Ectodermal cell (in vitro differentiated cells): Measurements from ENCODE around the gene SPATA22.

Source experiments
- H3K27ac ChIP-seq: 2 replicates; pipeline ENCODE4 v1.7.0; 2013; ENCODE audit warnings: mild to moderate bottlenecking, low read depth, low read length; ENCODE audit not compliant: insufficient read depth, poor library complexity, severe bottlenecking
- H3K27me3 ChIP-seq: 2 replicates; pipeline ENCODE4 v1.7.0; 2013; ENCODE audit warnings: mild to moderate bottlenecking, low read length; ENCODE audit not compliant: insufficient read depth, control insufficient read depth, poor library complexity, severe bottlenecking
- H3K36me3 ChIP-seq: one replicate; pipeline ENCODE4 v1.7.0; 2013; ENCODE audit warnings: low read length; ENCODE audit not compliant: control insufficient read depth, insufficient read depth
- H3K4me1 ChIP-seq: one replicate; pipeline ENCODE4 v1.7.0; 2013; ENCODE audit warnings: low read length; ENCODE audit not compliant: control insufficient read depth, insufficient read depth
- H3K4me3 ChIP-seq: 2 replicates; pipeline ENCODE4 v1.7.0; 2013; ENCODE audit warnings: low read depth, low read length, control low read depth; ENCODE audit not compliant: insufficient read depth
- H3K9me3 ChIP-seq: 2 replicates; pipeline ENCODE4 v1.7.0; 2013; ENCODE audit warnings: mild to moderate bottlenecking, low read length, moderate library complexity; ENCODE audit not compliant: control insufficient read depth
- WGBS, 2 experiments: methylation state at CpG; one replicate each; pipeline ENCODE4 v1.1.7; 2013; ENCODE audit warnings: missing lambda C conversion rate in 2 of 2; 5-methylcytosine and 5-hydroxymethylcytosine counted together

Gene SPATA22

DNA sequence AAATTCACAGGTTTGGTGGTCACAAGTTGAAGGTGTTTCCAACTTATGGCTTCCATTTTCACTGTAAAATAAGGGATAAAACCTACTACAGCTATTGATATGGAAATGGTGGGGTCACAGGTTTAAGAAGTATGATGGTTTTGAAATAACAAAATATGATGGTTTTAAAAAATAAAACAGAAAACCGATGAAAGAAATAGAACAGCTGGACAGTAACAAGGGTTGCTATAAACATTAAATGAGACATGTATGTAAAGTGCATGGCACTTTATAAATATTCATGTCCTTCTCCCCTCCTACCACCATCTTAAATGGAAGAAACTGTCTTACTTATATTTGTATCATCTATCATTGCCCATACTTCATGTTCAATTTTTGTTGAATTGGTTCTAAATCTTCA is 35.5 kb upstream of the SPATA22 start:
- 100% methylated on average over 1 of the region's 1 CpG for WGBS, 2 experiments
- Histone ChIP-seq H3K4me3 (no peak overlapping the region), H3K9me3 (no peaks in the 10 kb centered on the region), H3K36me3 (no peaks in the 10 kb centered on the region), H3K4me1 (peaks cover 4% of the 10 kb centered on the region), H3K27me3 (no peaks in the 10 kb centered on the region), H3K27ac (no peak overlapping the region)

DNA sequence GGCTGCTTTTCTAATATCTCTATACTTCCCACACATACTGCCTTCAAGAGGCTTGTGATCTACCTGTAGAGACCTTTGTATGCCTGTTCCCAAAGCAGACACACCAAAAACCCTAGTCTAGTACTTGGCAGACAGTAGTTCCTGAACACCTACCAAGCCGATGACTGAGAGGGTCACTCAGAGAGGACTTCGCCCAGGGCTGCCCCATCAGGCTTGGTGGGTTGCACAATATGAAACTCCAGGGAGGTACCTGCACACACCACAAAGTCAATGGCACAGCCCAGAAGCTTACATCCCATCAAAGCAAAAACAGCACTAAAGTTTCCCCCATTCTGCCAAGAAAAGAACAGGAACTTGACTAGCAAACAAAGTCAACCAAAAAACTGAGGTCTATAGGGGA is 34.4 kb upstream of the SPATA22 start:
- Histone ChIP-seq H3K9me3 (no peaks in the 10 kb centered on the region), H3K27ac (no peak overlapping the region), H3K36me3 (no peaks in the 10 kb centered on the region), H3K4me1 (no peaks in the 10 kb centered on the region), H3K27me3 (no peaks in the 10 kb centered on the region), H3K4me3 (no peak overlapping the region)
- WGBS, 2 experiments, result 95 to 100% methylated on average over 2 of the region's 2 CpGs

DNA sequence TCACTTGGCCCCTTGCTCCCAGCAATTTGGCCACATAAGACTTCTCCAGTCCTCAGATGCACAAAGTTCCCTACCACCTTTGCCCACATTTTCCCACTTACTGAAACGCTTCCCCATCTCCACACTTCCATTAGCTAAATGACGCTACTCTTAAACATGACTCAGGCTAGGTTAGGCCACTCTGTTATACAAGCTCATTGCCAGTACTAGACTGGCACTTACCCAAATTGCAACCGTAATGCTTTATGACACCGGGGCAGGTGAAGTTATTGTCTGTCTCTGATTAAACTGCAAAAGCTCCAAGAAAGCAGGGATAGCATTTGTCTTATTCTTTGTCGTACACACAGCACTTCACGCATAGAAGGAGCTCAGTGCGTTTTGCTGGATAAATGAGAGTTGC is 33.4 kb upstream of the SPATA22 start:
- Histone ChIP-seq H3K27ac (no peak overlapping the region), H3K9me3 (no peaks in the 10 kb centered on the region), H3K4me3 (no peak overlapping the region), H3K4me1 (no peaks in the 10 kb centered on the region), H3K36me3 (no peaks in the 10 kb centered on the region), H3K27me3 (no peaks in the 10 kb centered on the region)
- 96 to 98% methylated on average over 7 of the region's 7 CpGs for WGBS, 2 experiments

DNA sequence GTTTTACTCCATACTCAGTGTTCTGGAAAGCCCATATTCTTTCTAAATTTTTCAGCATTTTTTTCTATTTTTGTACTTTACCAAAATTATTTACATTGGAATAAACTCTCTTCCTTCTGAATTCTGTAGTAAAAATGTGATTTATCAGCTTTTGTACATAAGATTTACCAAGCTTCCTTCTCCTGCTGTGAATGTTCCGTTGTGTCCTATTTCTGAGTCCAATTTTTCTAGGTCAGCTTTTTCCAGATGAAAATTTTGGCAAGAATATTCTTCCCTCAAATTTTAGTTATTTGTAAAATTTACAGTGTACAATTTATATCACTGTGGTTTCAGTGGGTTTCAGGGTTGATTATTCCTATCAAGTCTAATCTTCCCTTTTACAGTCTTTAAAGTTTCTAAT is 31.7 kb upstream of the SPATA22 start:
- Histone ChIP-seq H3K27me3 (no peaks in the 10 kb centered on the region), H3K36me3 (no peaks in the 10 kb centered on the region), H3K9me3 (no peaks in the 10 kb centered on the region), H3K4me1 (no peaks in the 10 kb centered on the region), H3K4me3 (no peak overlapping the region), H3K27ac (no peak overlapping the region)
- WGBS, 2 experiments, result 93% methylated on average over 1 of the region's 1 CpG; no CpG with 5 or more reads in 1 of the 2 experiments

DNA sequence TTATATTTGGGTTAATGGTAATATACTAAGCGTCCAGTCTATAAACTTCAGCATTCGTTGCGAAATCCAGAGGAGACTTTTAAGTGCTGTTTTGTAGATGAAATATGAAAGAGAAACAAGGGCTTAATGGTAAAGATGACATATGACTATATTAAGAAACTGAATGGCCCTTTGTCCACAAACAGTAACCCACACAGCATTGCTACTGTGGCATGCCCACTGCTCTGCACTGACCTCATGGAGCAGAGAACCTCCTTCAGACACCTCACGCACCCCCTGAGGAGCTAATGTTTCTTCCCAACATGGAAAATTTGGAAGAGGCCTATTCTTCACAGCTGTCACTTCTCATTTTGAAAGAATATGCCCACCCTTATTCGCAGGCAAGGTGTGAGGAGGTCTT is 30.8 kb upstream of the SPATA22 start:
- H3K4me3 ChIP-seq, result no peak overlapping the region
- 75 to 78% methylated on average over 5 of the region's 5 CpGs for WGBS, 2 experiments
- H3K27ac ChIP-seq, result no peak overlapping the region
- no peaks in the 10 kb centered on the region for H3K4me1 ChIP-seq
- H3K27me3 ChIP-seq, result no peaks in the 10 kb centered on the region
- no peaks in the 10 kb centered on the region for H3K9me3 ChIP-seq
- H3K36me3 ChIP-seq, result no peaks in the 10 kb centered on the region

DNA sequence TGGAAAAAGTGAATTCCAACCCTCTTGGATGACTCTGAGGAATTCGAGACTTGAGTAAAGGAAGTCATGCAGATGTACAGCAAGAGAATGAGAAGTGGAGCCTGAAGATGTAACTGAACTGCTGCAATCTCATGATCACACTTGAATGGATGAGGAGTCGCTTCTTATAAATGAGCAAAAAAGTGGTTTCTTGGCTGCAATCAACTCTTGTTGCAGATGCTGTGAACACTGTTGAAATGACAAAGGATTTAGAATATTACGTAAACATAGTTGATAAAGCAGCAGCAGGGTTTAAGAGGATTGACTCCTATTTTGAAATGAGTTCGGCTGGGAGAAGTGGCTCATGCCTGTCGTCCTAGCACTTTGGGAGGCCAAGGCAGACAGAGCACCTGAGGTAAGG is 29.7 kb upstream of the SPATA22 start:
- no peaks in the 10 kb centered on the region for H3K27me3 ChIP-seq
- H3K4me3 ChIP-seq, result no peak overlapping the region
- WGBS, 2 experiments, result 87 to 92% methylated on average over 5 of the region's 5 CpGs
- H3K36me3 ChIP-seq, result no peaks in the 10 kb centered on the region
- no peaks in the 10 kb centered on the region for H3K9me3 ChIP-seq
- H3K27ac ChIP-seq, result no peak overlapping the region
- H3K4me1 ChIP-seq, result no peaks in the 10 kb centered on the region

DNA sequence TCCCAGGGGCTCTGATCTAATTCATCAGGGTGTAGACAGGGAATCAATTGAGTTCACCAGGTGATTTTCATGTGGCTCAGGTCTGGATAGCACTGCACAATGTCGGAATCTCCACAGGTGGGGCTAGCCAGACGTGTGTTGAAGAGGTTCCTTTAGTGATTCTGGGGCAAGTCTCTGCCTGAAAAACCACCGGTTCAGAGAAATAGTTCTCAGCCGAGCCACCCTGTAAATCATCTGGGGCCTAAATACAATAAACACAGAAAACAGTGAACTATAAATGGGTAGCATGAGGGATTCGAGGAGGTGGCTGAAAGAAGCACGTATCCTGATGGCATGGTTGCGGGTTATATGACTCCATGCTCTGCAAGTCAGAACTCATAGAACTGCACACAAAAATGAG is 25.5 kb upstream of the SPATA22 start:
- no peaks in the 10 kb centered on the region for H3K36me3 ChIP-seq
- H3K27me3 ChIP-seq, result no peaks in the 10 kb centered on the region
- H3K27ac ChIP-seq, result no peak overlapping the region
- no peak overlapping the region for H3K4me3 ChIP-seq
- no peaks in the 10 kb centered on the region for H3K4me1 ChIP-seq
- H3K9me3 ChIP-seq, result no peaks in the 10 kb centered on the region
- WGBS, 2 experiments, result 92 to 94% methylated on average over 7 of the region's 7 CpGs

DNA sequence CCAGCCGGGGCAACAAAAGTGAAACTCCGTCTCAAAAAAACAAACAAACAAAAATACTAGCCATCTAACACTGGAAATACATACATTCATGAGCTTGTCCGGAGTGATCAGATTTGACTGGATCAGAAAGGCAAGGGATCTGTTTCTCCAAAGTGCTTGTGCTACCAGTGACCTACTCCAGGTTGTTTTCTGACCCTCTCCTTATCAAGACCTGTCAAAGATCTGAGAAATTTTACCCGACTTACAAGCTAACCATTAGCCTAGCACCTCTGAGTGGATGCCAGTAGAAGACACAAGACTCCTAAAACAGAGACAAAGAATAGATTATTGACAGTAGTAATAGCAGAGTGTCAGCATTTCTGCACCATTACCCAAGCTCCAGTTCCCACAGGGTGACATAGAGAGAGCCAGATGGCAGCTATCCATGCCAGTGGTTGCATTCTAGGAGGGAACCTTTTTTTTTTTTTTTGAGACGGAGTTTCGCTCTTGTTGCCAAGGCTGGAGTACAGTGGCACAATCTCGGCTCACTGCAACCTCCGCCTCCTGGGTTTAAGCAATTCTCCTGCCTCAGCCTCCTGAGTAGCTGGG is 14.0 kb upstream of the SPATA22 start:
- no peaks in the 10 kb centered on the region for H3K27me3 ChIP-seq
- no peak overlapping the region for H3K27ac ChIP-seq
- no peaks in the 10 kb centered on the region for H3K4me1 ChIP-seq
- H3K36me3 ChIP-seq, result no peaks in the 10 kb centered on the region
- no peak overlapping the region for H3K4me3 ChIP-seq
- WGBS, 2 experiments, result 92 to 93% methylated on average over 7 to 8 of the region's 8 CpGs
- H3K9me3 ChIP-seq, result no peaks in the 10 kb centered on the region

DNA sequence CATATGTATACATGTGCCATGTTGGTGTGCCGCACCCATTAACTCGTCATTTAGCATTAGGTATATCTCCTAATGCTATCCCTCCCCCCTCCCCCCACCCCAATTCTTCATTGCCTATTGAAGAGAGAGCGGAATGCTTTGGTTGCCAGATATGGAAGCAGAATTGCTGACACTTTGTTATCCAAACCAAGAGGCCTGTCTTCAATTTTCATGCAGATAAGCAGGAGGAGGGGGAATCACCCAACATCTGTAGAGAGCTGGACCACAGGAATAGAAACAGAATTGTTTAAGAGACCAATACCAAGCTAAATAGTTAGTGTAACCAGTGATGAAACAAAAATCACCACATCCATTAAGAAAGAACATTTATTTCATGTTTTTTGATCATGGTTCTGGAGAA is 11.2 kb upstream of the SPATA22 start:
- H3K27ac ChIP-seq, result no peak overlapping the region
- no peak overlapping the region for H3K4me3 ChIP-seq
- WGBS, 2 experiments, result 31% methylated on average over 1 of the region's 3 CpGs; no CpG with 5 or more reads in 1 of the 2 experiments
- no peaks in the 10 kb centered on the region for H3K4me1 ChIP-seq
- no peaks in the 10 kb centered on the region for H3K36me3 ChIP-seq
- H3K9me3 ChIP-seq, result no peaks in the 10 kb centered on the region
- H3K27me3 ChIP-seq, result no peaks in the 10 kb centered on the region

DNA sequence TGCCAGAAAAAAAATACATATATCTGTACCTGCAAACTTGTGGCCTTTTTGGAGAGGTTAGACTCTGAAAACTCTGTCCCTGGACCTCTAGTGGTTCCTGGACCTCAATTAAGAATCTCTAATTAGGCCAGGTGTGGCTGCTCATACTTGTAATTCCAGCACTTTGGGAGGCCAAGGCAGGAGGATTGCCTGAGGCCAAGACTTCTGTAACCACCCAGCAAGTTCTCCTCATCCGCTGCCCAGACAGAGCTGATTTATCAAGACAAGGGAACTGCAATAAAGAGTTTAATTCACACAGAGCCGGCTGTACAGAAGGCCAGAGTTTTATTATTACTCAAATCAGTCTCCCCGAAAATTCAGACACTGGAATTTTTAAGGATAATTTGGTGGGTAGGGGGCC is 8.4 kb upstream of the SPATA22 start:
- H3K27me3 ChIP-seq, result no peaks in the 10 kb centered on the region
- WGBS, 2 experiments, result 90 to 95% methylated on average over 3 of the region's 3 CpGs
- H3K27ac ChIP-seq, result no peak overlapping the region
- no peaks in the 10 kb centered on the region for H3K9me3 ChIP-seq
- H3K36me3 ChIP-seq, result no peaks in the 10 kb centered on the region
- H3K4me1 ChIP-seq, result no peaks in the 10 kb centered on the region
- H3K4me3 ChIP-seq, result no peak overlapping the region
